ENCODE results near the gene NOTCH4. TPM values are rescaled to one million over a fixed set of nuclear protein-coding genes. Genes with fewer than 3 reads are reported as not detected.
"Not testable (repeated sequence)": the region's sequence is repeated elsewhere in the genome, so short reads cannot be mapped to it uniquely, and the experiment has no call there.

The NOTCH4 gene
- total RNA-seq, 1 donor from 2014 or later: 0.26 TPM

- FAIRE-seq: no peak
- Histone ChIP-seq H3K4me3 (ENCODE audit: low read depth, low read length) (no peak overlapping the region), H3K36me3 (ENCODE audit: control insufficient read depth, insufficient read depth, low read length) (no peaks in the 10 kb centered on the region), H3K27me3 (ENCODE audit: control insufficient read depth, insufficient read depth, low read length) (no peaks in the 10 kb centered on the region)
- TF ChIP-seq CTCF (IDR thresholded peaks at IDR 0.05; ENCODE audit: insufficient read depth, low read length, severe bottlenecking): no peak
- DNase-seq (ENCODE audit: low read depth): no peak
Observed at GRCh38 chr6:32216285-32216684, 7.6 kb downstream of the NOTCH4 start.

- FAIRE-seq (no peak), DNase-seq (ENCODE audit: low read depth) (no peak)
- TF ChIP-seq CTCF (IDR thresholded peaks at IDR 0.05; ENCODE audit: insufficient read depth, low read length, severe bottlenecking): no peak
- no peak overlapping the region for H3K4me3 ChIP-seq (ENCODE audit: low read depth, low read length)
- H3K27me3 ChIP-seq (ENCODE audit: control insufficient read depth, insufficient read depth, low read length): no peaks in the 10 kb centered on the region
- no peaks in the 10 kb centered on the region for H3K36me3 ChIP-seq (ENCODE audit: control insufficient read depth, insufficient read depth, low read length)
Observed at GRCh38 chr6:32215617-32216016, 8.2 kb downstream of the NOTCH4 start.

- Histone ChIP-seq H3K36me3 (ENCODE audit: control insufficient read depth, insufficient read depth, low read length) (no peaks in the 10 kb centered on the region), H3K4me3 (ENCODE audit: low read depth, low read length) (no peak overlapping the region), H3K27me3 (ENCODE audit: control insufficient read depth, insufficient read depth, low read length) (no peaks in the 10 kb centered on the region)
- FAIRE-seq (no peak), DNase-seq (ENCODE audit: low read depth) (no peak)
- no peak for TF ChIP-seq CTCF (IDR thresholded peaks at IDR 0.05; ENCODE audit: insufficient read depth, low read length, severe bottlenecking)
Observed at GRCh38 chr6:32214126-32214525, 9.7 kb downstream of the NOTCH4 start.

- FAIRE-seq: no peak
- no peaks in the 10 kb centered on the region for H3K27me3 ChIP-seq (ENCODE audit: control insufficient read depth, insufficient read depth, low read length)
Observed at GRCh38 chr6:32213649-32214048, 10.2 kb downstream of the NOTCH4 start.

GRCh38 chr6:32212076-32212760 is 11.6 kb downstream of the NOTCH4 start:
- FAIRE-seq: peak; percentile 68
- no peak for TF ChIP-seq CTCF (IDR thresholded peaks at IDR 0.05; ENCODE audit: insufficient read depth, low read length, severe bottlenecking)
- no peaks in the 10 kb centered on the region for H3K36me3 ChIP-seq (ENCODE audit: control insufficient read depth, insufficient read depth, low read length)
- H3K27me3 ChIP-seq (ENCODE audit: control insufficient read depth, insufficient read depth, low read length): no peaks in the 10 kb centered on the region
- peak; percentile 40 for DNase-seq (ENCODE audit: low read depth)
- no peak overlapping the region for H3K4me3 ChIP-seq (ENCODE audit: low read depth, low read length)

More at GRCh38 chr6:32213649-32214048, 10.2 kb downstream of the NOTCH4 start:
- no peak overlapping the region for H3K4me3 ChIP-seq (ENCODE audit: low read depth, low read length)
- DNase-seq (ENCODE audit: low read depth): no peak
- H3K36me3 ChIP-seq (ENCODE audit: control insufficient read depth, insufficient read depth, low read length): no peaks in the 10 kb centered on the region
- no peak for TF ChIP-seq CTCF (IDR thresholded peaks at IDR 0.05; ENCODE audit: insufficient read depth, low read length, severe bottlenecking)

- H3K36me3 ChIP-seq (ENCODE audit: control insufficient read depth, insufficient read depth, low read length); H3K27me3 ChIP-seq (ENCODE audit: control insufficient read depth, insufficient read depth, low read length); H3K4me3 ChIP-seq (ENCODE audit: low read depth, low read length); DNase-seq (ENCODE audit: low read depth); FAIRE-seq: not testable (repeated sequence)
Observed at GRCh38 chr6:32211432-32211831, 12.4 kb downstream of the NOTCH4 start.

All from bronchial epithelial cell (primary cell).